ENCODE data around the gene STK24. TPM values are rescaled to one million over a fixed set of nuclear protein-coding genes. Genes with fewer than 3 reads are reported as not detected.

STK24 gene
- total RNA-seq, 2 donors from 2014 or later: 35.0 to 56.7 TPM

DNA sequence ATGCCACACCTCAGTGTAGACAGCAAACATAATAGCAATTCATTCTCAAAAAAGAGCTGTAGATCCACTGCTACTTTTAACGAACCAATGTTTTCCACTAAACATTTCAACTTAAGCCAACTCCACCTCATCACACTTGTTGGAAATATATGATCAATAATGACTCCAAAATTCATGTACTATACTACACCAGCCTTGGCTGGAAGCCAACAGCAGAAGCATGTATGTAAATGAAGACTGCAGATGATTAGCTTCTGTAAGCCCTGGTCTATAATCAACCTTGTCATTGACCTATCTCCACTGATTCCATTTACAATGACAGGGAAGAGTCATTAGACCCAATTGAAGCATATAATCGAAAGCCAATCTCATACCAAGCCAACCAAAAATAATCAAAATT is 71.7 kb downstream of the STK24 start:
- intact Hi-C loops (cut with DNase I): no loop called here
- ATAC-seq: no peak
- Histone ChIP-seq H3K27me3 (no peaks in the 10 kb centered on the region), H3K4me1 (peaks cover 68% of the 10 kb centered on the region), H3K36me3 (replicated peaks in 1 of 2; ENCODE audit: insufficient read depth in 1 of 2, low read depth in 2 of 2) (no peaks in the 10 kb centered on the region), H3K4me3 (no peak overlapping the region), H3K27ac (peak overlapping the region in 2 of 4 donors; percentile 6 to 71), H3K9me3 (no peaks in the 10 kb centered on the region)
- DNase-seq: no peak
- TF ChIP-seq POLR2A (IDR thresholded peaks at IDR 0.05) (no peak), CTCF (IDR thresholded peaks at IDR 0.05) (no peak)
- WGBS, 2 donors: 86 to 97% methylated on average over 2 of the region's 2 CpGs

DNA sequence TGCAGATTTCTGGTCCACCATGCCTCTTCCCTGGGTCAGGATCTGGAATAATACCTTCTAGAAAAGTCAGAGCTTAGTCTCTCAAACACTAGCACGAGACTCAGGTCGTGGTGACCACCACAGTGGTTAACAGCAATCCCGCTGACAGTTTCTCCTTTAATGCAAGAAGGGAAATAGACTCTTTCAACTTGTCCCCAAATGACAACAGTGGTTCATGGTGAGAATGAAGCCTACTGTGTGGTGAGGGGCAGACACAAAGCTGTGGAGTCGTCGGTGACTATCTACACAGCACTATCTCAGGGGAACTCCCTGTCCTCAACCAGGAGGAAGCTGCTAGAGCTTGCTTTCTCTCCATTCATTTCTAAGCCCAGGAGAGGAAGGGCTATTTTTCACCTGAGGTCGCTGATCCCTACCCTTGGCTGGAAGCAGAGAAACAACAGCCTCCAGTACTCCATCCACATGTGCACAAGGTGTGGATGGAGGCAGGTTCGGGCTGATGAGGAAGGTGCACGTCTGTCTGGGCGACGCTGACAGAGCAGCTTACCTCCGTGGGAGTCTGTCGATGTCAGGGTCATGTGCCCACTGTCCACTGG is 72.4 kb downstream of the STK24 start:
- ATAC-seq: no peak
- H3K36me3 ChIP-seq (replicated peaks in 1 of 2; ENCODE audit: insufficient read depth in 1 of 2, low read depth in 2 of 2): no peaks in the 10 kb centered on the region
- no peak overlapping the region for H3K4me3 ChIP-seq
- 84 to 87% methylated on average over 11 to 12 of the region's 12 CpGs for WGBS, 2 donors
- TF ChIP-seq CTCF (IDR thresholded peaks at IDR 0.05): no peak
- H3K27ac ChIP-seq: peak overlapping the region in 2 of 4 donors; percentile 5 to 71
- H3K27me3 ChIP-seq: no peaks in the 10 kb centered on the region
- H3K4me1 ChIP-seq: peaks cover 72% of the 10 kb centered on the region
- intact Hi-C loops (cut with DNase I): no loop called here
- no peaks in the 10 kb centered on the region for H3K9me3 ChIP-seq
- DNase-seq: peak in 1 of 4 donors; percentile 3

DNA sequence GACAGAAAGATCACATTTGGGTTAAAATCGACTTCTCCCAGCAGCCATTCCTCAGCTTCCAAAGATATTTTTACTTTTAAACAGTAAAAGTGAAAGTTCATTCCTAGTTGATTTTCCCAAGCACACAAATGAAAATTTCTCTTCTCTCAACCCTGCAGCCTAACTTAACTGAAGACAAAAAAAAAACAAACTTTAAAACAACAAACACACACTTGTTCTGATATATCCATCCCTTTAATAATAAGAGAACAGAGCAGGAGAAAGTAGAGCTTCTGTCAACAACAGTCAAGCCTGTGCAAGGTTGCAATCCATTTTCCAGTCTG is 72.9 kb downstream of the STK24 start:
- H3K4me3 ChIP-seq: no peak overlapping the region

GRCh38 chr13:98503175-98504028 is 73.5 kb downstream of the STK24 start:
- no peak for TF ChIP-seq CTCF (IDR thresholded peaks at IDR 0.05)
- TF ChIP-seq POLR2A (IDR thresholded peaks at IDR 0.05): no peak
- ATAC-seq: peak; percentile 12
- no peak overlapping the region for H3K4me3 ChIP-seq
- no peaks in the 10 kb centered on the region for H3K9me3 ChIP-seq
- H3K27ac ChIP-seq: peak overlapping the region in 3 of 4 donors; percentile 16 to 71 (median 62)
- H3K4me1 ChIP-seq: peaks cover 67% of the 10 kb centered on the region
- intact Hi-C loops (cut with DNase I): no loop called here
- H3K36me3 ChIP-seq (replicated peaks in 1 of 2; ENCODE audit: insufficient read depth in 1 of 2, low read depth in 2 of 2): no peaks in the 10 kb centered on the region
- no peaks in the 10 kb centered on the region for H3K27me3 ChIP-seq
- DNase-seq: peak in 2 of 4 donors; percentile 13 to 31
- WGBS, 2 donors: 36 to 41% methylated on average over 10 of the region's 10 CpGs

More for the DNA sequence above, 72.9 kb downstream of the STK24 start:
- DNase-seq (no peak), ATAC-seq (no peak)
- Histone ChIP-seq H3K36me3 (replicated peaks in 1 of 2; ENCODE audit: insufficient read depth in 1 of 2, low read depth in 2 of 2) (no peaks in the 10 kb centered on the region), H3K27ac (peak overlapping the region in 3 of 4 donors; percentile 16 to 71 (median 62)), H3K4me1 (peaks cover 72% of the 10 kb centered on the region), H3K27me3 (no peaks in the 10 kb centered on the region), H3K9me3 (no peaks in the 10 kb centered on the region)
- 57 to 62% methylated on average over 1 of the region's 1 CpG for WGBS, 2 donors
- TF ChIP-seq POLR2A (IDR thresholded peaks at IDR 0.05) (no peak), CTCF (IDR thresholded peaks at IDR 0.05) (no peak)
- intact Hi-C loops (cut with DNase I): no loop called here
